Lower leg skin (tissue), 3 donors: ENCODE data around the gene DCAF17.

Experiments
- CTCF ChIP-seq, 3 donors: fragments of 450-650 bp; IDR thresholded peaks; one replicate each; pipeline ENCODE4 v1.5.1; 2016; ENCODE audit warnings: antibody characterized with exemption in 3 of 3, mild to moderate bottlenecking in 3 of 3, moderate library complexity in 2 of 3
- POLR2A ChIP-seq, 2 donors: fragments of 450-650 bp; IDR thresholded peaks; one replicate each; pipeline ENCODE4 v1.6.1; 2016 to 2017; ENCODE audit warnings: antibody characterized with exemption in 2 of 2, mild to moderate bottlenecking in 1 of 2, moderate library complexity in 1 of 2

GRCh38 chr2:171404261-171404660 lies 29.8 kb upstream of the DCAF17 start:
- TF ChIP-seq POLR2A (IDR thresholded peaks at IDR 0.05) = no peak
- no peak for TF ChIP-seq CTCF (IDR thresholded peaks at IDR 0.05)
